Suprapubic skin (tissue), 4 donors: Measurements from ENCODE around the gene PPP1CB. TPM values are rescaled to one million over a fixed set of nuclear protein-coding genes. Genes with fewer than 3 reads are reported as not detected.

Experiments
- DNase-seq, 2 donors: peaks; one replicate each; pipeline ENCODE4 v3.0.0-alpha.2; 2019; ENCODE audit warnings: low spot score in 2 of 2
- H3K27ac ChIP-seq: fragments of 200-600 bp; sonication (generic); one replicate; pipeline ENCODE4 v1.5.1; 2019
- H3K27me3 ChIP-seq: fragments of 200-600 bp; sonication (generic); one replicate; pipeline ENCODE4 v1.5.1; 2019
- H3K36me3 ChIP-seq: fragments of 200-600 bp; sonication (generic); one replicate; pipeline ENCODE4 v1.5.1; 2019
- H3K4me1 ChIP-seq: fragments of 200-600 bp; sonication (generic); one replicate; pipeline ENCODE4 v1.5.1; 2019
- H3K4me3 ChIP-seq: fragments of 200-600 bp; sonication (generic); one replicate; pipeline ENCODE4 v1.5.1; 2019; ENCODE audit warnings: mild to moderate bottlenecking
- H3K9me3 ChIP-seq: fragments of 200-600 bp; sonication (generic); one replicate; pipeline ENCODE4 v1.5.1; 2019
- CTCF ChIP-seq, 2 donors: fragments of 200-600 bp in 1 of 2; fragments of 450-650 bp in 1 of 2; sonication (generic) in 1 of 2; IDR thresholded peaks; one replicate each; pipeline ENCODE4 v1.5.1; 2016 to 2019; ENCODE audit warnings: antibody characterized with exemption in 2 of 2, mild to moderate bottlenecking in 1 of 2, moderate library complexity in 1 of 2
- EP300 ChIP-seq: sonication (generic); formaldehyde crosslinking; IDR thresholded peaks from one replicate; pipeline ENCODE4 v1.6.1; 2017; ENCODE audit warnings: antibody characterized with exemption
- POLR2A ChIP-seq, 2 donors: fragments of 450-650 bp; IDR thresholded peaks; one replicate each; pipeline ENCODE4 v1.6.1; 2017; ENCODE audit warnings: antibody characterized with exemption in 2 of 2, mild to moderate bottlenecking in 2 of 2, moderate library complexity in 2 of 2
- POLR2AphosphoS5 ChIP-seq, 3 donors: sonication (generic); formaldehyde crosslinking; IDR thresholded peaks; one replicate each; pipeline ENCODE4 v1.6.1; 2017; ENCODE audit warnings: antibody characterized with exemption in 3 of 3
- WGBS: methylation state at CpG from one replicate; pipeline ENCODE4 v1.1.5; 2018; 5-methylcytosine and 5-hydroxymethylcytosine counted together
- total RNA-seq, 4 donors: library from RNA; depleted of rRNA; stranded (reverse); fragments of >200 nt; gene quantifications; one replicate each; pipeline ENCODE4 v1.1.0, GENCODE V29; 2016

The PPP1CB gene
- 100 to 1,000 TPM; 105 to 151 (median 148) TPM for total RNA-seq

- no peaks in the 10 kb centered on the region for H3K36me3 ChIP-seq
- H3K27ac ChIP-seq: peak within 1 kb of the TSS; percentile 99
- peak; percentile 97 for DNase-seq
- H3K9me3 ChIP-seq: no peaks in the 10 kb centered on the region
- TF ChIP-seq CTCF (IDR thresholded peaks at IDR 0.05) (peak in 1 of 2 donors; percentile 42), POLR2AphosphoS5 (IDR thresholded peaks at IDR 0.05) (peak; percentile 27 to 94 (median 89)), POLR2A (IDR thresholded peaks at IDR 0.05) (peak; percentile 33 to 66), EP300 (peak; percentile 58)
- under 1% methylated on average over 34 of the region's 81 CpGs for WGBS
- no peaks in the 10 kb centered on the region for H3K27me3 ChIP-seq
- peak within 1 kb of the TSS; percentile 83 for H3K4me3 ChIP-seq
- peaks cover 48% of the 10 kb centered on the region for H3K4me1 ChIP-seq
These were observed at the start of gene PPP1CB for GRCh38 chr2:28751252-28751955. PPP1CB (plus strand) TSS chr2:28751830; CDS start chr2:28752125, 295 bp downstream.

GRCh38 chr2:28702415-28702861, 49.2 kb upstream of the PPP1CB start:
- TF ChIP-seq POLR2AphosphoS5 (IDR thresholded peaks at IDR 0.05): no peak
- TF ChIP-seq CTCF (IDR thresholded peaks at IDR 0.05): no peak
- no peak for TF ChIP-seq POLR2A (IDR thresholded peaks at IDR 0.05)
- TF ChIP-seq EP300: no peak
- H3K27me3 ChIP-seq: no peaks in the 10 kb centered on the region
- WGBS: 62% methylated on average over 3 of the region's 3 CpGs
- H3K9me3 ChIP-seq: no peaks in the 10 kb centered on the region
- no peak overlapping the region for H3K4me3 ChIP-seq
- peak overlapping the region; percentile 81 for H3K27ac ChIP-seq
- H3K4me1 ChIP-seq: peaks cover 11% of the 10 kb centered on the region
- no peak for DNase-seq
- H3K36me3 ChIP-seq: no peaks in the 10 kb centered on the region

GRCh38 chr2:28702878-28703277, 48.8 kb upstream of the PPP1CB start:
- Histone ChIP-seq H3K27ac (peak overlapping the region; percentile 81), H3K4me3 (no peak overlapping the region), H3K36me3 (no peaks in the 10 kb centered on the region), H3K9me3 (no peaks in the 10 kb centered on the region), H3K4me1 (peaks cover 14% of the 10 kb centered on the region), H3K27me3 (no peaks in the 10 kb centered on the region)
- no peak for TF ChIP-seq POLR2AphosphoS5 (IDR thresholded peaks at IDR 0.05)
- TF ChIP-seq POLR2A (IDR thresholded peaks at IDR 0.05): no peak
- TF ChIP-seq EP300: no peak
- no peak for TF ChIP-seq CTCF (IDR thresholded peaks at IDR 0.05)
- no peak for DNase-seq
- WGBS: 86% methylated on average over 8 of the region's 8 CpGs

DNA sequence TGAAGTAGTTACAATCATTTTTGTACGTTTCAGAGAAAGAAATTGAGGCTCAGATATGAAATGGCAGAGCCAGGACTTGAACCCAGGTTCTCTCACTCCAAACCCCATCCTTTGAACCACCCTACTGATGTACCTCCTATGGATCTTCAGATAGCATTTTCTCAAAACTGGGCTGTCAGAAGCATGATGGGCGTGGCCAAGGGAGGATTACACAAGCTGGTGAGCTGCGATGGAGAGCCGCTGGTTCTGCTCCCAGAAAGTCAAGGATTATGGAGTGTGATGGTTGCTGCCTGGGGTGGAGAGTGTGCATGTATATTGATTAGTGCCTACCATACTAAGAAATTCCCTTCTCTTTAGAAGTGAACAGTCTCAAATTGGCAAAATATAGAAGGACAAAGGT, 47.0 kb upstream of the PPP1CB start:
- H3K4me3 ChIP-seq: no peak overlapping the region
- no peak overlapping the region for H3K27ac ChIP-seq
- TF ChIP-seq POLR2A (IDR thresholded peaks at IDR 0.05): no peak
- TF ChIP-seq POLR2AphosphoS5 (IDR thresholded peaks at IDR 0.05): no peak
- no peak for DNase-seq
- no peaks in the 10 kb centered on the region for H3K9me3 ChIP-seq
- H3K36me3 ChIP-seq: no peaks in the 10 kb centered on the region
- peaks cover 24% of the 10 kb centered on the region for H3K4me1 ChIP-seq
- H3K27me3 ChIP-seq: no peaks in the 10 kb centered on the region
- WGBS: 85% methylated on average over 4 of the region's 4 CpGs

DNA sequence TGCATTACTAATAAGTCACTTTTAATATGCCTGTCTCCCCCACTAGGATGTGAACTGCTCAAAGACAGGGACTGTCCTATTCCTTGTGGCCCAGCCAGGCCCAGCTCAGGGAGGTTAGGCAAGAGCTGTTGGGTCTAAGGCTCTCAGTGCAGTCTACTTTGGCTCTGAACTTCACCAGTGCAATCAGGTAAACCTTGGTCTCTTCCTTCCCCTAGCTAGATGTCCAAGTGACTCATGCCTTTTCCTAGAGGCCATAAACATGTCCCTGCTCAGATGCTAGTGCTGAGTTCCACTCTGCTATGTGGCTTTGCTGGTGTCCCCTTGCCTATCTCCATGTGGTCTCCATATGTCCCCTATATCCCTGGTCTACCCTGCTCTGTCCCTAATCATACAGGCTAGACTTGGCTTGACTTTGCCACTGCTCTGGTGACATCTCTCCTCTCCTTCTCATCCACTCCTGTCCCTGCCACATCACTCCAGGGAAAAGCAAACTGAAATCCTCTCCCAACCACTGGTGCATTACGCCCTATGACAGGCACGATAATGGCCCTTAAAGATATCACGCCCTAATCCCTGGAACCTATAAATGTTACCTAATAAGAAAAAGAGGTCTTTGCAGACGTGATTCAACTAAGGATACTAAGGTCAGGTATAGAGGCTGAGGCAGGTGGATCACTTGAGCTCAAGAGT, 45.7 kb upstream of the PPP1CB start:
- TF ChIP-seq EP300: no peak
- TF ChIP-seq POLR2A (IDR thresholded peaks at IDR 0.05): no peak
- no peak for TF ChIP-seq CTCF (IDR thresholded peaks at IDR 0.05)
- TF ChIP-seq POLR2AphosphoS5 (IDR thresholded peaks at IDR 0.05): no peak
- WGBS: 93% methylated on average over 4 of the region's 4 CpGs
- Histone ChIP-seq H3K4me3 (no peak overlapping the region), H3K36me3 (no peaks in the 10 kb centered on the region), H3K27ac (no peak overlapping the region), H3K4me1 (peaks cover 29% of the 10 kb centered on the region), H3K27me3 (no peaks in the 10 kb centered on the region), H3K9me3 (no peaks in the 10 kb centered on the region)
- no peak for DNase-seq
